PC-9 (cell line): Measurements from ENCODE around the gene MAGI2. TPM values are rescaled to one million over a fixed set of nuclear protein-coding genes. Genes with fewer than 3 reads are reported as not detected.
"Not testable (repeated sequence)": the region's sequence is repeated elsewhere in the genome, so short reads cannot be mapped to it uniquely, and the experiment has no call there.

ENCODE experiments used
- BruUV-seq: library from RNA; stranded (reverse); fragments of 400-500 nt; replicated peaks from 2 replicates; lab custom pipeline; 2021; lab: Mats Ljungman, UMichigan
- CTCF ChIA-PET: fragments of 300-600 bp; sonication (Branson Sonifier 250); formaldehyde crosslinking; loops from one replicate; lab custom pipeline; 2022; ENCODE audit warnings: antibody characterized with exemption; lab: Charles Lee
- POLR2A ChIA-PET: fragments of 300-600 bp; sonication (Branson Sonifier 250); formaldehyde crosslinking; loops from one replicate; lab custom pipeline; 2022; ENCODE audit warnings: antibody characterized with exemption; ENCODE audit not compliant: unreplicated experiment; lab: Charles Lee
- DNase-seq, 2 experiments: peaks; one replicate each; pipeline versions ENCODE4 v3.0.0 to v3.0.0-alpha.2; 2015 to 2022; ENCODE audit warnings: mixed read lengths in 1 of 2
- H2AFZ ChIP-seq: fragments of 200-600 bp; sonication (generic); 2 replicates; pipeline ENCODE4 v1.8.1; 2017; ENCODE audit warnings: antibody characterized with exemption
- H3F3A ChIP-seq: fragments of 200-600 bp; sonication (generic); 2 replicates; pipeline ENCODE4 v1.8.1; 2017; ENCODE audit warnings: antibody characterized with exemption, mild to moderate bottlenecking, low read depth; ENCODE audit not compliant: insufficient read depth
- H3K27ac ChIP-seq: fragments of 200-600 bp; sonication (generic); 2 replicates; pipeline ENCODE4 v1.6.1; 2016; ENCODE audit warnings: mixed run types
- H3K27me3 ChIP-seq: fragments of 200-600 bp; sonication (generic); 2 replicates; pipeline ENCODE4 v1.6.1; 2016; ENCODE audit warnings: low read depth, mixed run types; ENCODE audit not compliant: insufficient read depth
- H3K36me3 ChIP-seq: fragments of 200-600 bp; sonication (generic); 2 replicates; pipeline ENCODE4 v1.6.1; 2016; ENCODE audit warnings: low read depth, mixed run types
- H3K4me1 ChIP-seq: fragments of 200-600 bp; sonication (generic); replicated peaks from 2 replicates; pipeline ENCODE4 v1.6.1; 2016; ENCODE audit warnings: mixed run types; ENCODE audit not compliant: insufficient read depth
- H3K4me2 ChIP-seq: fragments of 200-600 bp; sonication (generic); 2 replicates; pipeline ENCODE4 v1.6.1; 2017; ENCODE audit warnings: mixed run types
- H3K4me3 ChIP-seq: fragments of 200-600 bp; sonication (generic); 2 replicates; pipeline ENCODE4 v1.6.1; 2016; ENCODE audit warnings: mixed run types
- H3K79me2 ChIP-seq: fragments of 200-600 bp; sonication (generic); 2 replicates; pipeline ENCODE4 v1.6.1; 2017; ENCODE audit warnings: low read depth, mixed run types
- H3K9me2 ChIP-seq: fragments of 200-600 bp; sonication (generic); 2 replicates; pipeline ENCODE4 v1.8.1; 2017; ENCODE audit warnings: mild to moderate bottlenecking; ENCODE audit not compliant: insufficient read depth
- H3K9me3 ChIP-seq: fragments of 200-600 bp; sonication (generic); 2 replicates; pipeline ENCODE4 v1.8.1; 2016; ENCODE audit warnings: low read depth; ENCODE audit not compliant: insufficient read depth
- H4K20me1 ChIP-seq: fragments of 200-600 bp; sonication (generic); 2 replicates; pipeline ENCODE4 v1.8.1; 2017; ENCODE audit not compliant: insufficient read depth
- CTCF ChIP-seq: fragments of 200-600 bp; sonication (generic); conservative IDR thresholded peaks from 2 replicates; pipeline ENCODE4 v1.6.1; 2017; ENCODE audit warnings: mixed run types, antibody characterized with exemption, mild to moderate bottlenecking, moderate library complexity
- EZH2 ChIP-seq: fragments of 200-600 bp; sonication (generic); IDR thresholded peaks from 2 replicates; pipeline ENCODE4 v1.8.0; 2017; ENCODE audit warnings: antibody characterized with exemption, low read depth
- intact Hi-C: fragments of 100-400 bp; cut with micrococcal nuclease; formaldehyde crosslinking; loops from one replicate; pipeline ENCODE4 v1.10.0; 2022; ENCODE audit not compliant: unreplicated experiment
- total RNA-seq: library from RNA; stranded (reverse); gene quantifications from 2 replicates; pipeline ENCODE4 v1.2.3, GENCODE V29; 2021

Gene MAGI2
- total RNA-seq, 1 experiment from 2014 or later: 0.92 TPM

- BruUV-seq: no TSS peak
Measured at GRCh38 chr7:78326876-78327275, 1126.6 kb downstream of the MAGI2 start.

GRCh38 chr7:78326189-78326588 lies 1127.3 kb downstream of the MAGI2 start:
- ChIA-PET CTCF (no interaction called here), POLR2A (no interaction called here)
- DNase-seq: peak; percentile 29 to 52
- no peak overlapping the region for H3K4me3 ChIP-seq
- H3K9me3 ChIP-seq: no peaks in the 10 kb centered on the region
- H3K27me3 ChIP-seq: no peaks in the 10 kb centered on the region
- no peaks in the 10 kb centered on the region for H3K4me1 ChIP-seq
- BruUV-seq: no TSS peak
- TF ChIP-seq CTCF (no peak), EZH2 (no peak)
- no peaks in the 10 kb centered on the region for H3K9me2 ChIP-seq
- no peaks in the 10 kb centered on the region for H3F3A ChIP-seq
- no peak overlapping the region for H3K4me2 ChIP-seq
- intact Hi-C loops: loop anchor here (2.0 to 5.0 kb wide), 3 partner anchors 44 to 529 kb away; partner anchors contain the start of genes PHTF2 and TMEM60
- no peaks in the 10 kb centered on the region for H4K20me1 ChIP-seq
- H3K36me3 ChIP-seq: no peaks in the 10 kb centered on the region
- no peak overlapping the region for H3K27ac ChIP-seq
- no peak overlapping the region for H2AFZ ChIP-seq
- no peaks in the 10 kb centered on the region for H3K79me2 ChIP-seq

More at GRCh38 chr7:78326876-78327275, 1126.6 kb downstream of the MAGI2 start:
- Histone ChIP-seq H3K9me3 (no peaks in the 10 kb centered on the region), H3K27ac (no peak overlapping the region), H3K9me2 (no peaks in the 10 kb centered on the region), H3K27me3 (no peaks in the 10 kb centered on the region), H2AFZ (no peak overlapping the region), H3K36me3 (no peaks in the 10 kb centered on the region), H4K20me1 (no peaks in the 10 kb centered on the region), H3K4me3 (no peak overlapping the region), H3K4me1 (no peaks in the 10 kb centered on the region), H3K79me2 (no peaks in the 10 kb centered on the region), H3K4me2 (no peak overlapping the region), H3F3A (no peaks in the 10 kb centered on the region)
- intact Hi-C loops: loop anchor here (2.0 to 5.0 kb wide), 3 partner anchors 45 to 530 kb away; partner anchors contain the start of genes PHTF2 and TMEM60
- CTCF ChIA-PET: no interaction called here
- POLR2A ChIA-PET: no interaction called here
- DNase-seq: peak in 1 of 2 experiments; percentile 70
- TF ChIP-seq EZH2: no peak
- no peak for TF ChIP-seq CTCF

- Histone ChIP-seq H3K9me2 (no peaks in the 10 kb centered on the region), H3K79me2 (no peaks in the 10 kb centered on the region), H3F3A (no peaks in the 10 kb centered on the region), H3K4me2 (no peak overlapping the region), H3K4me3 (no peak overlapping the region), H3K27me3 (peaks cover 3% of the 10 kb centered on the region; the same call in 1 of the 2 replicates), H3K9me3 (no peaks in the 10 kb centered on the region), H3K27ac (no peak overlapping the region), H3K36me3 (no peaks in the 10 kb centered on the region), H2AFZ (no peak overlapping the region), H3K4me1 (no peaks in the 10 kb centered on the region), H4K20me1 (no peaks in the 10 kb centered on the region)
- no TSS peak for BruUV-seq
- intact Hi-C loops: no loop called here
- CTCF ChIA-PET: no interaction called here
- no peak for DNase-seq
- POLR2A ChIA-PET: no interaction called here
- TF ChIP-seq EZH2: no peak
Measured at GRCh38 chr7:78323118-78323517, 1130.3 kb downstream of the MAGI2 start.

- POLR2A ChIA-PET, CTCF ChIA-PET, H4K20me1 ChIP-seq, H3K27me3 ChIP-seq, H3K9me2 ChIP-seq, BruUV-seq, H3K4me2 ChIP-seq, H3K9me3 ChIP-seq, H3K27ac ChIP-seq, H3K4me3 ChIP-seq, intact Hi-C loops, H3K4me1 ChIP-seq, H3K36me3 ChIP-seq, H3K79me2 ChIP-seq, DNase-seq, H3F3A ChIP-seq, H2AFZ ChIP-seq: not testable (repeated sequence)
Measured at GRCh38 chr7:78322231-78322630, 1131.2 kb downstream of the MAGI2 start.
